Trophoblast cell (in vitro differentiated cells and primary cell): ENCODE data around the gene MAP7.

ENCODE experiments used
- DNase-seq, 2 donors: peaks; one replicate each; pipeline ENCODE4 v3.0.0-alpha.2; 2016
- H2AFZ ChIP-seq: 2 replicates; pipeline ENCODE4 v1.6.1; 2013; ENCODE audit warnings: low read length, moderate library complexity, mild to moderate bottlenecking; ENCODE audit not compliant: insufficient read depth, poor library complexity
- H2AK5ac ChIP-seq: 2 replicates; pipeline ENCODE4 v1.6.1; 2013; ENCODE audit warnings: mild to moderate bottlenecking, low read length
- H2BK120ac ChIP-seq: 2 replicates; pipeline ENCODE4 v1.6.1; 2013; ENCODE audit warnings: low read length, mild to moderate bottlenecking, moderate library complexity; ENCODE audit not compliant: insufficient read depth, poor library complexity
- H2BK12ac ChIP-seq: 2 replicates; pipeline ENCODE4 v1.6.1; 2013; ENCODE audit warnings: mild to moderate bottlenecking, low read length, moderate library complexity
- H2BK5ac ChIP-seq: 2 replicates; pipeline ENCODE4 v1.6.1; 2013; ENCODE audit warnings: low read length, low read depth, moderate library complexity, mild to moderate bottlenecking; ENCODE audit not compliant: poor library complexity
- H3K14ac ChIP-seq: 2 replicates; pipeline ENCODE4 v1.6.1; 2013; ENCODE audit warnings: mild to moderate bottlenecking, low read length
- H3K18ac ChIP-seq: 2 replicates; pipeline ENCODE4 v1.6.1; 2013; ENCODE audit warnings: mild to moderate bottlenecking, low read length
- H3K23ac ChIP-seq: 2 replicates; pipeline ENCODE4 v1.6.1; 2013; ENCODE audit warnings: low read length
- H3K27ac ChIP-seq: 2 replicates; pipeline ENCODE4 v1.5.1; 2013; ENCODE audit warnings: low read depth, mild to moderate bottlenecking, inconsistent platforms, low read length, moderate library complexity
- H3K27me3 ChIP-seq: 2 replicates; pipeline ENCODE4 v1.6.1; 2013; ENCODE audit warnings: inconsistent platforms, mild to moderate bottlenecking, low read length, moderate library complexity; ENCODE audit not compliant: insufficient read depth
- H3K36me3 ChIP-seq, 2 experiments: 1 replicate in 1 of 2; 2 replicates in 1 of 2; pipeline ENCODE4 v1.6.1; 2013; ENCODE audit warnings: low read length in 2 of 2, mild to moderate bottlenecking in 2 of 2, moderate library complexity in 1 of 2; ENCODE audit not compliant: insufficient read depth in 2 of 2, control insufficient read depth in 1 of 2
- H3K4ac ChIP-seq: 2 replicates; pipeline ENCODE4 v1.6.1; 2013; ENCODE audit warnings: low read depth, mild to moderate bottlenecking, low read length, moderate library complexity
- H3K4me1 ChIP-seq, 2 experiments: 1 replicate in 1 of 2; 2 replicates in 1 of 2; pipeline ENCODE4 v1.6.1; 2013; ENCODE audit warnings: low read length in 2 of 2, mild to moderate bottlenecking in 2 of 2, moderate library complexity in 1 of 2; ENCODE audit not compliant: insufficient read depth in 2 of 2, control insufficient read depth in 1 of 2
- H3K4me2 ChIP-seq: 2 replicates; pipeline ENCODE4 v1.6.1; 2013; ENCODE audit warnings: inconsistent platforms, mild to moderate bottlenecking, low read length, moderate library complexity
- H3K4me3 ChIP-seq: 2 replicates; pipeline ENCODE4 v1.5.1; 2013; ENCODE audit warnings: mild to moderate bottlenecking, low read depth, low read length, inconsistent platforms
- H3K79me1 ChIP-seq: one replicate; pipeline ENCODE4 v1.6.1; 2013; ENCODE audit warnings: low read length
- H3K79me2 ChIP-seq: 2 replicates; pipeline ENCODE4 v1.6.1; 2013; ENCODE audit warnings: low read length, mild to moderate bottlenecking; ENCODE audit not compliant: control insufficient read depth, insufficient read depth, poor library complexity
- H3K9ac ChIP-seq: 2 replicates; pipeline ENCODE4 v1.6.1; 2013; ENCODE audit warnings: mild to moderate bottlenecking, low read length
- H3K9me3 ChIP-seq: 2 replicates; pipeline ENCODE4 v1.6.1; 2013; ENCODE audit warnings: low read depth, mild to moderate bottlenecking, control low read depth, inconsistent platforms, low read length; ENCODE audit not compliant: insufficient read depth
- H4K12ac ChIP-seq: 2 replicates; pipeline ENCODE4 v1.6.1; 2013; ENCODE audit warnings: low read depth, mild to moderate bottlenecking, low read length, moderate library complexity
- H4K8ac ChIP-seq: 2 replicates; pipeline ENCODE4 v1.6.1; 2013; ENCODE audit warnings: low read depth, mild to moderate bottlenecking, low read length, moderate library complexity
- H4K91ac ChIP-seq: one replicate; pipeline ENCODE4 v1.6.1; 2013; ENCODE audit warnings: low read depth, mild to moderate bottlenecking, low read length, moderate library complexity
- WGBS: extraction: QIAGEN DNeasy Blood & Tissue Kit; methylation state at CpG from one replicate; pipeline ENCODE4 v1.1.7; 2013; ENCODE audit warnings: missing lambda C conversion rate; ENCODE audit not compliant: insufficient read length, insufficient coverage; ENCODE audit errors: extremely low coverage; 5-methylcytosine and 5-hydroxymethylcytosine counted together

The MAP7 gene

GRCh38 chr6:136315594-136315993, 234.6 kb downstream of the MAP7 start:
- H2BK12ac ChIP-seq: no peak overlapping the region
- no peak for DNase-seq
- no peak overlapping the region for H3K4me3 ChIP-seq
- H3K27ac ChIP-seq: no peak overlapping the region
- no peak overlapping the region for H4K12ac ChIP-seq
- H3K4me1 ChIP-seq: no peaks in the 10 kb centered on the region
- H2BK120ac ChIP-seq: no peak overlapping the region
- no peak overlapping the region for H2AFZ ChIP-seq
- no peak overlapping the region for H4K8ac ChIP-seq
- H3K27me3 ChIP-seq: no peaks in the 10 kb centered on the region
- no peaks in the 10 kb centered on the region for H3K36me3 ChIP-seq
- no peak overlapping the region for H4K91ac ChIP-seq
- no peak overlapping the region for H3K4ac ChIP-seq
- no peak overlapping the region for H2AK5ac ChIP-seq
- no CpG with 5 or more reads among the region's 4 CpGs for WGBS
- H3K18ac ChIP-seq: no peak overlapping the region
- no peak overlapping the region for H3K14ac ChIP-seq
- no peak overlapping the region for H3K9ac ChIP-seq
- no peak overlapping the region for H2BK5ac ChIP-seq
- H3K79me2 ChIP-seq: no peaks in the 10 kb centered on the region
- no peak overlapping the region for H3K23ac ChIP-seq
- no peaks in the 10 kb centered on the region for H3K79me1 ChIP-seq
- no peak overlapping the region for H3K4me2 ChIP-seq
- H3K9me3 ChIP-seq: no peaks in the 10 kb centered on the region

- no peaks in the 10 kb centered on the region for H3K36me3 ChIP-seq
- H4K12ac ChIP-seq: no peak overlapping the region
- no peak overlapping the region for H2AFZ ChIP-seq
- H3K14ac ChIP-seq: no peak overlapping the region
- H3K4ac ChIP-seq: no peak overlapping the region
- H3K27ac ChIP-seq: no peak overlapping the region
- H3K23ac ChIP-seq: no peak overlapping the region
- WGBS: no CpG with 5 or more reads among the region's 3 CpGs
- H3K9me3 ChIP-seq: no peaks in the 10 kb centered on the region
- no peak overlapping the region for H3K4me2 ChIP-seq
- H2BK120ac ChIP-seq: no peak overlapping the region
- no peak overlapping the region for H2AK5ac ChIP-seq
- no peak overlapping the region for H4K8ac ChIP-seq
- H3K18ac ChIP-seq: no peak overlapping the region
- H3K9ac ChIP-seq: no peak overlapping the region
- no peaks in the 10 kb centered on the region for H3K79me2 ChIP-seq
- no peak overlapping the region for H3K4me3 ChIP-seq
- H2BK12ac ChIP-seq: no peak overlapping the region
- no peaks in the 10 kb centered on the region for H3K27me3 ChIP-seq
- DNase-seq: no peak
- H4K91ac ChIP-seq: no peak overlapping the region
- no peaks in the 10 kb centered on the region for H3K79me1 ChIP-seq
- H3K4me1 ChIP-seq: no peaks in the 10 kb centered on the region
- no peak overlapping the region for H2BK5ac ChIP-seq
Measured at GRCh38 chr6:136312975-136313374, 237.2 kb downstream of the MAP7 start.

- no CpG with 5 or more reads among the region's 1 CpG for WGBS
Measured at GRCh38 chr6:136309729-136310311, 240.4 kb downstream of the MAP7 start.

GRCh38 chr6:136309171-136309570, 241.1 kb downstream of the MAP7 start:
- no peaks in the 10 kb centered on the region for H3K36me3 ChIP-seq
- H3K79me1 ChIP-seq: no peaks in the 10 kb centered on the region
- no peak overlapping the region for H4K8ac ChIP-seq
- no peak overlapping the region for H3K18ac ChIP-seq
- H2BK120ac ChIP-seq: no peak overlapping the region
- no peaks in the 10 kb centered on the region for H3K9me3 ChIP-seq
- H2BK12ac ChIP-seq: no peak overlapping the region
- H3K27me3 ChIP-seq: no peaks in the 10 kb centered on the region
- no peak overlapping the region for H3K4me3 ChIP-seq
- H4K12ac ChIP-seq: no peak overlapping the region
- H2AK5ac ChIP-seq: no peak overlapping the region
- no peak overlapping the region for H3K23ac ChIP-seq
- no peak overlapping the region for H3K4me2 ChIP-seq
- WGBS: no CpG with 5 or more reads among the region's 3 CpGs
- no peak overlapping the region for H3K9ac ChIP-seq
- no peak overlapping the region for H2AFZ ChIP-seq
- H3K4ac ChIP-seq: no peak overlapping the region
- no peak overlapping the region for H3K27ac ChIP-seq
- H2BK5ac ChIP-seq: no peak overlapping the region
- no peak overlapping the region for H4K91ac ChIP-seq
- H3K4me1 ChIP-seq: no peaks in the 10 kb centered on the region
- H3K14ac ChIP-seq: no peak overlapping the region
- no peaks in the 10 kb centered on the region for H3K79me2 ChIP-seq
- DNase-seq: peak; percentile 53 to 78

More at GRCh38 chr6:136309729-136310311, 240.4 kb downstream of the MAP7 start:
- H4K8ac ChIP-seq: no peak overlapping the region
- no peak overlapping the region for H3K23ac ChIP-seq
- H3K79me2 ChIP-seq: no peaks in the 10 kb centered on the region
- H3K79me1 ChIP-seq: no peaks in the 10 kb centered on the region
- H3K9me3 ChIP-seq: no peaks in the 10 kb centered on the region
- H2BK5ac ChIP-seq: no peak overlapping the region
- H2AFZ ChIP-seq: no peak overlapping the region
- H3K18ac ChIP-seq: no peak overlapping the region
- H2AK5ac ChIP-seq: no peak overlapping the region
- no peak for DNase-seq
- no peak overlapping the region for H3K27ac ChIP-seq
- no peaks in the 10 kb centered on the region for H3K27me3 ChIP-seq
- H2BK12ac ChIP-seq: no peak overlapping the region
- no peak overlapping the region for H3K14ac ChIP-seq
- no peak overlapping the region for H2BK120ac ChIP-seq
- H3K4ac ChIP-seq: no peak overlapping the region
- H3K9ac ChIP-seq: no peak overlapping the region
- H3K4me3 ChIP-seq: no peak overlapping the region
- H4K91ac ChIP-seq: no peak overlapping the region
- H3K4me1 ChIP-seq: no peaks in the 10 kb centered on the region
- H3K4me2 ChIP-seq: no peak overlapping the region
- no peaks in the 10 kb centered on the region for H3K36me3 ChIP-seq
- no peak overlapping the region for H4K12ac ChIP-seq
